ENCODE data around the gene CDH18.

DNA sequence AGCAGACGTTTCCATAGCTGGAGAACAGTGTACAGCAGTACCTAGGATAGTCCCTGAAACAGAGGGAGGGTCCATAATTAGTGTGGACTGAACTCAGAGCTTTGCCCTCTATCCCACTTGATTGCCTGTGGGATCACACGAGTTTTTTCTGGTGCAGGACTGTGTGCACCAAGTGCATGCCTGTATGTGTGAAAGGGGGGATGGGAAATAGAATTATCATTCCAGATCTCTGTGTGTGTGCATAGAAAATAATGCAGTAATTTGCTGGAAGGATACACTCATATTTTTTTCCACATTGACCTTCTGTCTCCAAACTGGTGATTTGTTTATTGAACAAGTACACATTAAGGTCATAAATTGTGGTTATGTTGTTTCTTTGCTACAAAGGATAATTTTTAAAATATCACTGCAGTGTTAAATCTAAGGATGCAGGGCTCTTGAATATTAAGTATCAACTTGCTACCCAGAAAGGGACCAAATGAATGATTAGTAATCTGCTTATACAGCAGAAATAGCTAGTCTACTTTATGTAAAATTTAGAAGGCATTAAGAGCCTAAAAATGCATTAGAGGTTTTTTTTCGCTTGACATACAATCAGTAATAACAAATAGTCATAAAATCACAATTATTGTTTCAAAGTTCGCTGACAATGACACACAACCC, 292.9 kb downstream of the CDH18 start:
- TF ChIP-seq, protein P1, sequence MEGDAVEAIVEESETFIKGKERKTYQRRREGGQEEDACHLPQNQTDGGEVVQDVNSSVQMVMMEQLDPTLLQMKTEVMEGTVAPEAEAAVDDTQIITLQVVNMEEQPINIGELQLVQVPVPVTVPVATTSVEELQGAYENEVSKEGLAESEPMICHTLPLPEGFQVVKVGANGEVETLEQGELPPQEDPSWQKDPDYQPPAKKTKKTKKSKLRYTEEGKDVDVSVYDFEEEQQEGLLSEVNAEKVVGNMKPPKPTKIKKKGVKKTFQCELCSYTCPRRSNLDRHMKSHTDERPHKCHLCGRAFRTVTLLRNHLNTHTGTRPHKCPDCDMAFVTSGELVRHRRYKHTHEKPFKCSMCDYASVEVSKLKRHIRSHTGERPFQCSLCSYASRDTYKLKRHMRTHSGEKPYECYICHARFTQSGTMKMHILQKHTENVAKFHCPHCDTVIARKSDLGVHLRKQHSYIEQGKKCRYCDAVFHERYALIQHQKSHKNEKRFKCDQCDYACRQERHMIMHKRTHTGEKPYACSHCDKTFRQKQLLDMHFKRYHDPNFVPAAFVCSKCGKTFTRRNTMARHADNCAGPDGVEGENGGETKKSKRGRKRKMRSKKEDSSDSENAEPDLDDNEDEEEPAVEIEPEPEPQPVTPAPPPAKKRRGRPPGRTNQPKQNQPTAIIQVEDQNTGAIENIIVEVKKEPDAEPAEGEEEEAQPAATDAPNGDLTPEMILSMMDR (IDR thresholded peaks at IDR 0.05), result no peak
- no peak for TF ChIP-seq POLR2A (IDR thresholded peaks at IDR 0.05)
